Measurements from ENCODE around the gene KCNK13.
"Not testable (repeated sequence)": the region's sequence is repeated elsewhere in the genome, so short reads cannot be mapped to it uniquely, and the experiment has no call there.

KCNK13 gene

GRCh38 chr14:90179809-90180779 is 118.3 kb downstream of the KCNK13 start:
- Histone ChIP-seq H3K27ac (ENCODE audit: low read length) (no peak overlapping the region), H3K4me1 (ENCODE audit: insufficient read depth, low read length) (no peaks in the 10 kb centered on the region)

DNA sequence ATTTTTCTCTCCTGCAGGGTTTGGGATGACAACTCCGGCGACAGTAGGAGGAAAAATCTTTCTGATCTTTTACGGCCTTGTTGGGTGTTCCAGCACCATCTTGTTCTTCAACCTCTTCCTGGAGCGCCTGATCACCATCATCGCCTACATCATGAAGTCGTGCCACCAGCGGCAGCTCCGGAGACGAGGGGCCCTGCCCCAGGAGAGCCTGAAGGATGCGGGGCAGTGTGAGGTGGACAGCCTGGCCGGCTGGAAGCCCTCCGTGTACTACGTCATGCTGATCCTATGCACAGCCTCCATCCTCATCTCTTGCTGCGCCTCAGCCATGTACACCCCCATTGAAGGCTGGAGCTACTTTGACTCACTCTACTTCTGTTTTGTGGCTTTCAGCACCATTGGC is 122.3 kb downstream of the KCNK13 start:
- no peak overlapping the region for H3K4me3 ChIP-seq (ENCODE audit: low read length)
- H3K27ac ChIP-seq (ENCODE audit: low read length): no peak overlapping the region
- no peaks in the 10 kb centered on the region for H3K36me3 ChIP-seq (ENCODE audit: insufficient read depth, low read depth, low read length)
- H3K4me1 ChIP-seq (ENCODE audit: insufficient read depth, low read length): no peaks in the 10 kb centered on the region
- no peaks in the 10 kb centered on the region for H3K9me3 ChIP-seq (ENCODE audit: insufficient read depth, low read depth, low read length)
- no peak overlapping the region for H3K9ac ChIP-seq (ENCODE audit: low read depth, low read length)
- H3K27me3 ChIP-seq (ENCODE audit: insufficient read depth, low read length): peaks cover 3% of the 10 kb centered on the region; the same call in 1 of the 2 replicates

More at GRCh38 chr14:90179809-90180779, 118.3 kb downstream of the KCNK13 start:
- Histone ChIP-seq H3K36me3 (ENCODE audit: insufficient read depth, low read depth, low read length) (no peaks in the 10 kb centered on the region), H3K9me3 (ENCODE audit: insufficient read depth, low read depth, low read length) (no peaks in the 10 kb centered on the region), H3K9ac (ENCODE audit: low read depth, low read length) (no peak overlapping the region), H3K27me3 (ENCODE audit: insufficient read depth, low read length) (peaks cover 3% of the 10 kb centered on the region; the same call in 1 of the 2 replicates), H3K4me3 (ENCODE audit: low read length) (no peak overlapping the region)

DNA sequence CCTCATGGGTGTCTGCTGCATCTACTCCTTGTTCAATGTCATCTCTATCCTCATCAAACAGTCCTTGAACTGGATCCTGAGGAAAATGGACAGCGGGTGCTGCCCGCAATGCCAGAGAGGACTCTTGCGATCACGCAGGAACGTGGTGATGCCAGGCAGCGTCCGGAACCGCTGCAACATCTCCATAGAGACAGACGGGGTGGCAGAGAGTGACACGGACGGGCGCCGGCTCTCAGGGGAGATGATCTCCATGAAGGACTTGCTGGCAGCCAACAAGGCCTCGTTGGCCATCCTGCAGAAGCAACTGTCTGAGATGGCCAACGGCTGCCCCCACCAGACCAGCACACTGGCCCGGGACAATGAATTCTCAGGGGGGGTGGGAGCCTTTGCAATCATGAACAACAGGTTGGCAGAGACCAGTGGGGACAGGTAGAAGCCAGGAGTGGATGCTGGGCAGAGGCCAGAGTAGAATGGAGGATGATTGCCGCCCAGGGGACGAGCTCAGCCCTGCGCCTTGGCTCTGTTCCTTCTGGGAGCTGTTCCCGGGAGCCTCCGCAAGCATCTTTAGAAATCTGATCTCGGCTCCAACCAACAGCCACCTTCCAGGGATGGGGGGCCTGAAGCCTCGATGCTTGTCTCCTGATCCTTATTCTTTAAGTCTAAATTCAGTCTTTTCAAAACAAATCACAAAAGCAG is 122.9 kb downstream of the KCNK13 start:
- Histone ChIP-seq H3K4me3 (ENCODE audit: low read length) (no peak overlapping the region), H3K27me3 (ENCODE audit: insufficient read depth, low read length) (peaks cover 3% of the 10 kb centered on the region; the same call in 1 of the 2 replicates), H3K4me1 (ENCODE audit: insufficient read depth, low read length) (no peaks in the 10 kb centered on the region), H3K9me3 (ENCODE audit: insufficient read depth, low read depth, low read length) (no peaks in the 10 kb centered on the region), H3K36me3 (ENCODE audit: insufficient read depth, low read depth, low read length) (no peaks in the 10 kb centered on the region), H3K9ac (ENCODE audit: low read depth, low read length) (no peak overlapping the region), H3K27ac (ENCODE audit: low read length) (no peak overlapping the region)

DNA sequence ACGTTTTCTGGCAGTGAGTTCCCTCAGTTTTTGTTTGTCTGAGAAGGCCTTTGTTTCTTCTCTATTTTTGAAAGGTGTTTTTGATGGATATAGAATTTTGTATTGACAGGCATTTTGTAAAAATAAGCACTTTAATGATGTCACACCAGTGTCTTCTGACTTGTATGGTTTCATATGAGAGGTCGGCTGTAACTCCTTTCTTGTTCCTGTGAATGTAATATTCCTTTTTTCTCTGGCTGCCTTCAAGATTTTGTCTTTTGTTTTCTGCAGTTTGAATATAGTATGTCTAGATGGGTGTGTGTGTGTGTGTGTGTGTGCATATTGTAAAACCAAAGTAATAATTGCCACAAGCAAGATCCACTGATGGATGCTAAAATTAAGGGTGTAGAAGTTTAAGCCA is 126.8 kb downstream of the KCNK13 start:
- H3K27me3 ChIP-seq (ENCODE audit: insufficient read depth, low read length): no peaks in the 10 kb centered on the region
- no peaks in the 10 kb centered on the region for H3K4me1 ChIP-seq (ENCODE audit: insufficient read depth, low read length)
- H3K36me3 ChIP-seq (ENCODE audit: insufficient read depth, low read depth, low read length): no peaks in the 10 kb centered on the region
- no peak overlapping the region for H3K27ac ChIP-seq (ENCODE audit: low read length)
- H3K4me3 ChIP-seq (ENCODE audit: low read length): no peak overlapping the region
- no peak overlapping the region for H3K9ac ChIP-seq (ENCODE audit: low read depth, low read length)
- H3K9me3 ChIP-seq (ENCODE audit: insufficient read depth, low read depth, low read length): no peaks in the 10 kb centered on the region

DNA sequence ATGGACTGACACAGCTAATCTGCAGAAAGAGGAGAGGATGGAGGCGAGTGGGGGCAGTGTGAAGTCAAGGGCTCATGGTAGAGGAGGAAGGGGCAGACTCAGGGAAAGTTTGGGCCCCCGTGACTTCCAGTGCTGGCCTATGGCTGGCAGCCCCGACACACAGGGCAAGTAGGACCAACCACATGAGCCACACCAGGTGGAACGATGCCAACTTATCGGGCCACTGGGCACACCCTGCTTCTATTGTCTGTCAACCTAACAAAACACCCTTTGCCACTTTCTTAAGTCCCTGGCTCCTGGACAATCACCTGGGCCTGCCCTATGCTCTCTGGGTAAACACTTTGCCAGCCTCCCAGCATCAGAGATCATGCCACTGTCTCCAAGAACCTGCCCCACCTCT is 129.4 kb downstream of the KCNK13 start:
- Histone ChIP-seq H3K4me1 (ENCODE audit: insufficient read depth, low read length) (no peaks in the 10 kb centered on the region), H3K36me3 (ENCODE audit: insufficient read depth, low read depth, low read length) (no peaks in the 10 kb centered on the region), H3K27me3 (ENCODE audit: insufficient read depth, low read length) (no peaks in the 10 kb centered on the region), H3K9ac (ENCODE audit: low read depth, low read length) (no peak overlapping the region), H3K9me3 (ENCODE audit: insufficient read depth, low read depth, low read length) (no peaks in the 10 kb centered on the region), H3K27ac (ENCODE audit: low read length) (no peak overlapping the region), H3K4me3 (ENCODE audit: low read length) (no peak overlapping the region)

- Histone ChIP-seq H3K4me1 (ENCODE audit: insufficient read depth, low read length) (no peaks in the 10 kb centered on the region), H3K4me3 (ENCODE audit: low read length) (no peak overlapping the region), H3K9ac (ENCODE audit: low read depth, low read length) (no peak overlapping the region), H3K27ac (ENCODE audit: low read length) (no peak overlapping the region), H3K9me3 (ENCODE audit: insufficient read depth, low read depth, low read length) (no peaks in the 10 kb centered on the region), H3K36me3 (ENCODE audit: insufficient read depth, low read depth, low read length) (no peaks in the 10 kb centered on the region), H3K27me3 (ENCODE audit: insufficient read depth, low read length) (no peaks in the 10 kb centered on the region)
Observed at GRCh38 chr14:90191585-90191984, 129.8 kb downstream of the KCNK13 start.

- Histone ChIP-seq H3K4me3 (ENCODE audit: low read length) (no peak overlapping the region), H3K27ac (ENCODE audit: low read length) (no peak overlapping the region), H3K36me3 (ENCODE audit: insufficient read depth, low read depth, low read length) (no peaks in the 10 kb centered on the region), H3K9ac (ENCODE audit: low read depth, low read length) (no peak overlapping the region), H3K4me1 (ENCODE audit: insufficient read depth, low read length) (no peaks in the 10 kb centered on the region), H3K9me3 (ENCODE audit: insufficient read depth, low read depth, low read length) (no peaks in the 10 kb centered on the region), H3K27me3 (ENCODE audit: insufficient read depth, low read length) (no peaks in the 10 kb centered on the region)
Observed at GRCh38 chr14:90193925-90194324, 132.1 kb downstream of the KCNK13 start.

GRCh38 chr14:90194706-90195105 is 132.9 kb downstream of the KCNK13 start:
- no peak overlapping the region for H3K27ac ChIP-seq (ENCODE audit: low read length)
- no peaks in the 10 kb centered on the region for H3K27me3 ChIP-seq (ENCODE audit: insufficient read depth, low read length)
- no peaks in the 10 kb centered on the region for H3K4me1 ChIP-seq (ENCODE audit: insufficient read depth, low read length)
- no peak overlapping the region for H3K4me3 ChIP-seq (ENCODE audit: low read length)
- no peak overlapping the region for H3K9ac ChIP-seq (ENCODE audit: low read depth, low read length)
- H3K9me3 ChIP-seq (ENCODE audit: insufficient read depth, low read depth, low read length): no peaks in the 10 kb centered on the region
- no peaks in the 10 kb centered on the region for H3K36me3 ChIP-seq (ENCODE audit: insufficient read depth, low read depth, low read length)

GRCh38 chr14:90198541-90199060 is 136.8 kb downstream of the KCNK13 start:
- Histone ChIP-seq H3K9me3 (ENCODE audit: insufficient read depth, low read depth, low read length) (no peaks in the 10 kb centered on the region), H3K27ac (ENCODE audit: low read length) (no peak overlapping the region), H3K4me1 (ENCODE audit: insufficient read depth, low read length) (no peaks in the 10 kb centered on the region), H3K27me3 (ENCODE audit: insufficient read depth, low read length) (no peaks in the 10 kb centered on the region), H3K4me3 (ENCODE audit: low read length) (no peak overlapping the region), H3K9ac (ENCODE audit: low read depth, low read length) (no peak overlapping the region), H3K36me3 (ENCODE audit: insufficient read depth, low read depth, low read length) (no peaks in the 10 kb centered on the region)

- not testable (repeated sequence) for H3K27ac ChIP-seq (ENCODE audit: low read length); H3K9me3 ChIP-seq (ENCODE audit: insufficient read depth, low read depth, low read length); H3K36me3 ChIP-seq (ENCODE audit: insufficient read depth, low read depth, low read length); H3K9ac ChIP-seq (ENCODE audit: low read depth, low read length); H3K4me3 ChIP-seq (ENCODE audit: low read length); H3K4me1 ChIP-seq (ENCODE audit: insufficient read depth, low read length); H3K27me3 ChIP-seq (ENCODE audit: insufficient read depth, low read length)
Observed at GRCh38 chr14:90200546-90200945, 138.8 kb downstream of the KCNK13 start.

DNA sequence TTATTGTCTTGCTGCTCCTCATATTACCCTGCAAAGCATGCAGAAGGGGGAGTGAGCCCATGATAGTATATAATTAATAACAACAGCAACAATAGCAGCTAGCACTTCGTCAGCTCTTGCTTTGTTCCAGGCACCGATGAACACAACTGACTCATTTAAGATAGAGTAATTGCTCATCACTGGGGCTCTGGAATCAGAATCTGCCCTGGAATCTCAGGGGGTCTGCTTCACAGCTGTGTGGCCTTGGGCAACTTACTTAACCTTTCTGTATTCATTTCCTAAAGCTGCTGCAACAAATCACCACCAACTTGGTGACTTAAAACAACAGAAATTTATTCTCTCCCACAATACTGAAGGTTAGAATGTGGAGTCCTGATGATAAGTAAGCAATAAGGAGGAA is 139.6 kb downstream of the KCNK13 start:
- Histone ChIP-seq H3K9ac (ENCODE audit: low read depth, low read length) (no peak overlapping the region), H3K9me3 (ENCODE audit: insufficient read depth, low read depth, low read length) (no peaks in the 10 kb centered on the region), H3K4me3 (ENCODE audit: low read length) (no peak overlapping the region), H3K27me3 (ENCODE audit: insufficient read depth, low read length) (no peaks in the 10 kb centered on the region), H3K36me3 (ENCODE audit: insufficient read depth, low read depth, low read length) (no peaks in the 10 kb centered on the region), H3K27ac (ENCODE audit: low read length) (no peak overlapping the region), H3K4me1 (ENCODE audit: insufficient read depth, low read length) (no peaks in the 10 kb centered on the region)

Measured in iPS-20b (cell line).